Measurements from ENCODE around the gene CPZ.
"Not testable (repeated sequence)": the region's sequence is repeated elsewhere in the genome, so short reads cannot be mapped to it uniquely, and the experiment has no call there.

Gene CPZ

DNA sequence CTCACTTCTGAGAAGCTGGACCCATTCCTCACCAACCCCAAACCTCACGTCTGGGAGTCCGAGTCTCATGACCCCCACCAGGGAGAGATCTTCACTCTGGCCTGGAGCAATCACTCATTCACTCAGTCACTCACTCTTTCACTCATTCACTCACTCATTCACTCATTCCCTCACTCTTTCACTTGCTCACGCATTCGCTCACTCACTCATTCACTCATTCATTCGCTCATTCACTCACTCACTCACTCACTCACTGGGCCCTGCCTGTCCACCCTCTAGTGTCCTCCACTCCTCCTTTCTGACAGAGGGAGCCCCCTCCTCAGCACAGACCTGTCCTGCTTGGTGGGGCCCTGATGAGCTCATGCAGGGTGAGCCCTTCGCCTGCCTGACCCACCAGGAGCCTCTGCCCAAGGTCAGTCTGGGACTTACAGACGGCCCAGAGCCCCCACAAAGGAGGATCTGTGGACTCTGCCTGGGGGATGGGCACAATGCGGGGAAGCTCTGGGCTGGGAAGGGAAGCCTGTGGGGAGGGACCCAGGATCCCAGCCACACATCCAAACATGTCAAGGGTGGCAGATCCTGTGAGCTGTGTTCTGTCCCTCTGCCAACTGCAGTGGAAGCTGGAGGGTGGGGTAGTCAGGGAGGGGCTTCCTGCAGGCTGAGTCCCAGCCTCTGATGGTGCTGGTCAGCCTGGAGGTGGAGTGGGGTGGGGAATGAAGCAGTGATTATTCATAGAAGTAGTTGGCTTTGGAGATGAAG, 18.5 kb downstream of the CPZ start:
- no peak for DNase-seq (ENCODE audit: low spot score)

- DNase-seq (ENCODE audit: low spot score) = no peak
These were observed 20.1 kb downstream of the CPZ start for GRCh38 chr4:8612646-8613045.

- no peak for DNase-seq (ENCODE audit: low spot score)
These were observed 21.1 kb downstream of the CPZ start for GRCh38 chr4:8613421-8614364.

DNA sequence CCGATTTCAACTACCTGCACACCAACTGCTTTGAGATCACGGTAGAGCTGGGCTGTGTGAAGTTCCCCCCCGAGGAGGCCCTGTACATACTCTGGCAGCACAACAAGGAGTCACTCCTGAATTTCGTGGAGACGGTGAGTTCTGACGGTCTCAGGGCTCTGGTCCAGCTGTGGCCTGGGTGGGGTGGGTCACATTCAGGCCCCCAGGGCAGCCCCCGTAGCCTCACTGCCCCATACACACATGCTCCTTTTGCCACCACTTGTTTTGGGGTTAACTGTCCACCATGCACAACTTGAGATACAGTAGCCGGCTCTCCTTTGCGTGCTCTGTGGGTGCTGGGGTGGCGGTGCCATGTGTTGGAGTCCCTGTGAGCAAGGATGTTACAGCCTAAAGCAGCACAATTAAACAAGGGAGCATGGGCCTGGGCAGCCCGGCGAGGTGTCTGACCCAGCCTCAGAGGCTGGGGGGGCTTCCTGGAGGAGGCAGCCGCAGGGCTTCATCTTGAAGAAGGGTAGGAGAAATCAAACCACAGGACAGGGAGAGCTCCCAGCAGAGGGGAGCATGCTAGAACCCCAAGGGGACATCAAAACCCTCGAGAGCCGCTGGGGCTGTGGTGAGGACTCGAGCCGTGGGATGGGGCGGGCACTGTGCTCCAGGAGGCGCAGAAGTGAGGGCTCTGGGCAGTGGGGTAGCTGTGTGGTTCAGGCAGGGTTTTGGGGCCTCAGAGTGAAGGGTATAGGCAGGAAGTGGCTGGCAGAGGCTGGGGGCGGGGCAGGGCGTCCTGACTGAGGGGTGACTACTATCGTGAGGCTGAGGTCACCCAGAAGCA, 22.0 kb downstream of the CPZ start:
- no peak for DNase-seq (ENCODE audit: low spot score)

- DNase-seq (ENCODE audit: low spot score) = no peak
These were observed 22.8 kb downstream of the CPZ start for GRCh38 chr4:8615366-8615765.

DNA sequence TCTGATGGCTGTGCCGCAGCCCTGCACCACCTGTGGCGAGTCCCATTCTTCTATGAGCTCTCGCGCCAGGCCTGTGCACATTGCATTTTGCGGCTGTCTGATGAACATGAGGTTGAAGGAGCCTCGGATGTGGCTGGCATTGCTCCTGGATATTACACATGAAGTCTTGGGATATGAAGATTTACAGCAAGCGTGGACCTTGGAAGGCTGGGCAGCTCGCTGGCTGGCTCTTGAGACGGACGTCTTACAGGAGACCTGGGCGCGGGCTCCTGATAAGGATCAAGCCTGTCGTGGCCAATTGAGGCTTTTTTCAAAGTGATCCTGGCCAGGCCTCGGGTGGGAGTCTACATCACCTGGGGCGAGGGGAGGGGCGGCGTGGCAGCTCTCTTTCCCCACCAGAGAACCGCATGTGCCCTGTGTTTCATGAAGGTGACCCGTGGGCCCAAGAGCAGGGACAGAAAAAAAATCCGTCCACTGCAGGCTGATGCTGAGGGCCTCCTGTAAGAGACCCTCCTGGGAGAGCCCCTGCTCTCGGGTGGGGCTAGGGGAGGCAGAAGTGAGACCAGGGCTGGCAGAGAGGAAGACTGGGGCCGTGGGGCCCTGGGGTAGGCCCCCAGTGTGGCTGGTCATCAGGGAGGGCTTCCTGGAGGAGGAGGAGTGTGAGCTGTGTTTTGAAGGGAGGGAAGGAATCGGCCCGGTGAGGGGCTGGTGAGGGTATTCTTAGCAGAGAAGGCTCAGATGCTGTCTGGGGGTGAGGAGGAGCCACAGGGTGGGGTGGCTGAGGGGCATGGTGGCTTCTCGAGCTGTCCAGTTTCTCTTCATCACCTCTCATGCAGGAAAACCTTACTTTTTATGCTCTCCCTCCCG, 23.6 kb downstream of the CPZ start:
- no peak for DNase-seq (ENCODE audit: low spot score)

DNA sequence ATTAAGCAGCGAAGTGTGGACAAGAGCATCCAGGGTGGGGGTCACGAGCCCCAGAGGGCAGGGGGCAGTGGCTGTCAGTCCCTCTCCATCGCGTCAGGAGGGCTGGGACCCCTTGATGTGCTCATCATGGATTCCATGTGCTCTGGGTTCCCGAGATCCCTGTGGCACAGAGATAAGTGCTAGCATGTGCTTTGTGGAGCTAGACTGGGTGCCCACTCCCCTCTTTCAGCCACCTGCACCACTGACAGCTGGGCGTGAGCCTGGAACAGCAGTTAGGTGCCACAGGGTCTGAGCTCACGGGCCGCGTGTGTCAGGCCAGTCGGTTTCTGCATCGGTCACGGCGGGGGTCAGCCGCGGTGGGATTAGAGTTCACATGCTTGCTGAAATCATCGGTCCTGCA, 24.3 kb downstream of the CPZ start:
- DNase-seq (ENCODE audit: low spot score) = no peak

DNA sequence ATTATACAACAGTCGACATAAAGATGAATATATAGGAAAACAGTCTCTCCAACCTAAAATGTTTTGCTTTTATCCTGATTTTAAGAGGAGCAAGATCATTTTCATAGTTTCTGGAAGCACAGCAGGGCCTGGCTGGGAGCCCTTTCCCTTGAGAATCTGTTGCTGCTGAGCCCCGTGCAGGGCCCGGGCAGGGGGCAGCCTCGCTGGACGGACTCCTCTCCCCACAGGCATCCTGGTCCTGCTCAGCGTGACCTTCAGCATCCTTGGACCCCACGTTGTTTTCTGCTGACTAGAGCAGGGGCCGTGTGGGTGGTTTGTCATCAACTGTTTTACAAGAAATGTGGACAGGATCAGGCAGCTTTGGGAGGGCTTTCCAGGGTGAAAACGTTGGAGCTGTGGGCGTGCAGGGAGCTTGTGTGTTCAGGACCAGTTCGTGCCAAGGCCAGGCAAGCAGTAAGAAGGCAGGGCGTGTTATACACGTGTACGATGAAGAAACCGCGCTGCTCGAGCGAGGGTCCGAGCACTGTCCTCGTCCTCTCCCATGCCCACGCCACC, 25.0 kb downstream of the CPZ start:
- no peak for DNase-seq (ENCODE audit: low spot score)

GRCh38 chr4:8618421-8618820, 25.9 kb downstream of the CPZ start:
- no peak for DNase-seq (ENCODE audit: low spot score)

- DNase-seq (ENCODE audit: low spot score) = no peak
These were observed 26.6 kb downstream of the CPZ start for GRCh38 chr4:8618961-8619720.

DNA sequence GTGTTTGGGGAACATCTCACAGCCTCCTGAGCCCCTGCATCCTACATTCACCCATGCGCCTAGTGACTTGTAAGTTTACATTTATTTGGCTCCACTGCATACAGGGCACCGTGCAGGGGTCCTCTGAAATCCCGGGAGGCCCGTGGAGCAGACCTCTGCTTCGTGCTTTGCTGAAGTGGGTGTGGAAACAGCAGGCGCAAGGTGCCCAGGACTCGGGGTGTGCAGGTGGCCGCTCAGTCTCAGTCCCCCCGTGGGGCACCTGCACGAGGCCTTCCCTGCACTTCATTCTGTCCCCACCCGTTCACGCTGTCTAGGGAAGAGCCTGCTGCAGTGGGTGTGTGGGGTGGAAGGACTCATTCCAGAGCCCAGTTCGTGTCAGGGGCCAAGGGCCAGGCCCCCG, 28.6 kb downstream of the CPZ start:
- DNase-seq (ENCODE audit: low spot score) = not testable (repeated sequence)

DNA sequence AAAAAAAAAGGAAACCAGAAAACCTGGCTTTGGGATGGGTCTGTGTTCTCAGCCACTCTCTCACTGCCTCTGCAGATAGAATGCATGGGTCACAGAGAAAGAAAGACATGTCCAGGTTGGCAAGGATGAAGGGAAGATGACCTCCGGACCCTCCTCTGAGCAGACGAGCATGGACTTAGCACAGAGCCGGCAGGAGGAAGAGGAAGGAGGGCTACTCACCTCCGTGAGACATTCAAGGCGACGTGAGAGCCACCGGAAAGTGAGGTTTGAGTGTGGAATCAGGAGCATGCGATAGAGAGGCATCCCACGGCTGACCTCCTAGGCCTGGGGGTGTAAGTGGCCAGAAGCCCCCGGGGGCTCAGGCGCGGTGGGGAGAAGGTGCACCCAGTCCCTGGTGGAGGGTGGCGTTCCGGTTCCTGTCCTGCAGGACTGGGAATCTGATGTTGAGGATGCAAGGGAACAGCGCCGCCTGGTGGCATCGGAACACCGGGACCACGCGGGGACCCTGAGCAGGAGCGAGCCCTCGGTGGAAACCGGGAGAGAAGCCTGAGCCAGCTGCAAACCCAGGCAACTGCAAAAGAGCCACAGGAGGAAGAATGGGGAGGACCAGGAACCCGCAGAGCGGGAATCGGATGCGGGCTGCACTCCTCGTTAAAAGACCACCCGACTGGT, 32.2 kb downstream of the CPZ start:
- DNase-seq (ENCODE audit: low spot score) = not testable (repeated sequence)

GRCh38 chr4:8630240-8630905, 37.8 kb downstream of the CPZ start:
- not testable (repeated sequence) for DNase-seq (ENCODE audit: low spot score)

- not testable (repeated sequence) for DNase-seq (ENCODE audit: low spot score)
These were observed 39.3 kb downstream of the CPZ start for GRCh38 chr4:8631896-8632295.

DNA sequence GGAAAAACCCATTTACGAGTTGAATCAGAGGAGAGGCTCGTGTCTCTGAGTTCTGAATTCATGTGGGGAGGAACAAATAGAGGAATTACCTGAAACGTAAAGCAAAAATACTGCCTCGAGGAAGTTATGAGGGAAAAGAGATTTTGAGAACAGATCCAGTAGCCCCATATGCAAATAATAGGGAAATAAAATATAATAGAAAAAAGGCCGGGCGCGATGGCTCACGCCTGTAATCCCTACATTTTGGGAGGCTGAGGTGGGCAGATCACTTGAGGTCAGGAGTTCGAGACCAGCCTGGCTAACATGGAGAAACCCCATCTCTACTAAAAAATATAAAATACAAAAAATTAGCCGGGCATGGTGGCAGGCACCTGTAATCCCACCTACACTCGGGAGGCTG, 42.2 kb downstream of the CPZ start:
- DNase-seq (ENCODE audit: low spot score) = not testable (repeated sequence)

GRCh38 chr4:8635897-8636554, 43.5 kb downstream of the CPZ start:
- not testable (repeated sequence) for DNase-seq (ENCODE audit: low spot score)

DNA sequence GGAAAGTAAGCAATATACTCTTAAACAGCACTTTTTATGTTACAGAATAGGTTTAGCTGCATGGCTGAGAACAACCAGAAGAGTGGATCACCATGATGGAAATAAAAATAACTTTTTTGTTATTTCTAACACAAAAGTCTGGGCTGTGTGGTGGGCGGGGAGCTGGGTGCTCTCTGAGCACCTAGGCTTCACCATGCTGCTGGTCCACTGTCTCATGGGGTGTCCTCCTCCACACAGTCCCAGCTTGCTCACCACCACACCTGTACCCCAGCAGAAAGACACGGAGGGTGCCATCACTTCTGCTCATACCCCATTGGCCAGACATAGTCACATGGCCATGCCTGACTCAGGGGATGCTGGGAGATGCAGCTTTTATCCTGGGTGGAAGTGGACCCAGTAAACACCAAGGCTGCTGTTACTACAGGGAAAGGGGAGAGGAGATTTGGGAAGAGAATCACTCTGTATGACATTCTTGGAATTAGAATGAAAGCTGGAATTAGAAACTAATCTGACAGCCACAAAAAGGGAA, 45.0 kb downstream of the CPZ start:
- no peak for DNase-seq (ENCODE audit: low spot score)

DNA sequence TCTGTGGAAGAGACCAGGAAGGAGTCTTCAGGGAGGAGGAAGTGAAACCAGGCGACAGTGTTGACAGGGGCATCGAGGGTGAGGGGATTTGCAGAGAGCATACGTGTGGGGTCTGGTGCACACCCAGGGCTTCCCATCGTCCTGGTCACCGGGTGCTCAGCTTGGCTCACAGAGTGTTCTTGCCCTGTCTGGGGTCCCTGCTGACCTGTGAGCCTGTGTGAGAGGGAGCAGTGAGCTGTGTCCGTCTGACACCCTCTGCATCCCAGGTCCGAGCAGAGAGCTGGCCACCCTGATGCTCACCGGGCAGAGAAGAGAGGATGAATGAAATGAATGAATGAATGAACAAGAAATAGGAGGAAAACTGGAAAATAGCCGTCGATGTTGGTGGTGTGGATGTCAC, 46.5 kb downstream of the CPZ start:
- no peak for DNase-seq (ENCODE audit: low spot score)
